Activated naive CD4-positive, alpha-beta T cell treated with Interleukin-2 at 50 U/mL for 16 hours (primary cell): ENCODE results near the gene IPPK.
A peak's percentile ranks its signal among the peaks of the same experiment; 100 is the strongest.

Experiments
- DNase-seq: peaks from one replicate; pipeline ENCODE4 v3.0.0-alpha.2; 2020

Gene IPPK

GRCh38 chr9:92685022-92685421, 15.1 kb upstream of the IPPK start:
- no peak for DNase-seq

GRCh38 chr9:92682269-92682668, 12.3 kb upstream of the IPPK start:
- DNase-seq: no peak

GRCh38 chr9:92680166-92681119, 10.5 kb upstream of the IPPK start:
- no peak for DNase-seq

- no peak for DNase-seq
These were observed 9.7 kb upstream of the IPPK start for GRCh38 chr9:92679413-92680165.

GRCh38 chr9:92671323-92671722, 1.4 kb upstream of the IPPK start:
- no peak for DNase-seq

- DNase-seq: no peak
These were observed 423 bp downstream of the IPPK start for GRCh38 chr9:92669527-92669889.

- DNase-seq: peak; percentile 51
These were observed 995 bp downstream of the IPPK start for GRCh38 chr9:92668746-92669526.

GRCh38 chr9:92666912-92667532, 2.9 kb downstream of the IPPK start:
- no peak for DNase-seq

- no peak for DNase-seq
These were observed 3.7 kb downstream of the IPPK start for GRCh38 chr9:92666236-92666635.

GRCh38 chr9:92665836-92666235, 4.1 kb downstream of the IPPK start:
- no peak for DNase-seq

GRCh38 chr9:92664394-92665152, 5.4 kb downstream of the IPPK start:
- DNase-seq: no peak

- DNase-seq: no peak
These were observed 6.0 kb downstream of the IPPK start for GRCh38 chr9:92663951-92664350.

GRCh38 chr9:92663126-92663525, 6.8 kb downstream of the IPPK start:
- DNase-seq: no peak

GRCh38 chr9:92661743-92662142, 8.2 kb downstream of the IPPK start:
- no peak for DNase-seq

GRCh38 chr9:92661127-92661526, 8.8 kb downstream of the IPPK start:
- no peak for DNase-seq

GRCh38 chr9:92660266-92660665, 9.7 kb downstream of the IPPK start:
- DNase-seq: no peak

- DNase-seq: no peak
These were observed 10.3 kb downstream of the IPPK start for GRCh38 chr9:92659601-92660000.

- DNase-seq: no peak
These were observed 11.3 kb downstream of the IPPK start for GRCh38 chr9:92658611-92659010.

- no peak for DNase-seq
These were observed 11.8 kb downstream of the IPPK start for GRCh38 chr9:92658176-92658575.

- DNase-seq: no peak
These were observed 12.4 kb downstream of the IPPK start for GRCh38 chr9:92657296-92658094.

- no peak for DNase-seq
These were observed 13.4 kb downstream of the IPPK start for GRCh38 chr9:92656537-92656925.
